HG02981 (cell line): ENCODE results near the gene IL24.
A peak's percentile ranks its signal among the peaks of the same experiment; 100 is the strongest.

Experiments
- ATAC-seq: cut with Tn5 transposase; IDR thresholded peaks from one replicate; pipeline ENCODE4 v1.9.1; 2021; ENCODE audit warnings: mild to moderate bottlenecking, moderate library complexity; ENCODE audit not compliant: unreplicated experiment

The IL24 gene

GRCh38 chr1:206949641-206950040 lies 52.4 kb downstream of the IL24 start:
- ATAC-seq = no peak

- peak; percentile 36 for ATAC-seq
These were observed 54.3 kb downstream of the IL24 start for GRCh38 chr1:206951318-206952100.

GRCh38 chr1:206952171-206952570 lies 54.9 kb downstream of the IL24 start:
- ATAC-seq = no peak

DNA sequence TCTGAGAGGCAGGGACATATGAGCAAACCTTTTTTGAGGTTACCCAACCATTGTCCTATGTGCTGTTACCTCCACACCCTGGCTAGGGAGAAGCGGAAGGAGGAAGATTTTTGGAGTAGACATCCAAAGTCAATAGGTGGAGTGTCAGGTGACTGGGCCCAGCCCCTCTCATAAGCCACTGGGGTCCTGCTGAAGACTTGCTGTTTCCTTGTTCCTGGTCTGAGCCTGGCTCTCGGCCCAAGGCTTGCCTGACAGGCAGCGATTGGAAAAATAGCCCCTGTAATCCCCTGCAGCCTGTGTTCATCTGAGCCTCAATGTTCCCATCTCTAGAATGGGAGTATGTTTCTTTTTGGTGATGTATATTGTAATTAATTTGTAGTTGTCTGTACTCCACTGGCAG lies 55.9 kb downstream of the IL24 start:
- no peak for ATAC-seq

DNA sequence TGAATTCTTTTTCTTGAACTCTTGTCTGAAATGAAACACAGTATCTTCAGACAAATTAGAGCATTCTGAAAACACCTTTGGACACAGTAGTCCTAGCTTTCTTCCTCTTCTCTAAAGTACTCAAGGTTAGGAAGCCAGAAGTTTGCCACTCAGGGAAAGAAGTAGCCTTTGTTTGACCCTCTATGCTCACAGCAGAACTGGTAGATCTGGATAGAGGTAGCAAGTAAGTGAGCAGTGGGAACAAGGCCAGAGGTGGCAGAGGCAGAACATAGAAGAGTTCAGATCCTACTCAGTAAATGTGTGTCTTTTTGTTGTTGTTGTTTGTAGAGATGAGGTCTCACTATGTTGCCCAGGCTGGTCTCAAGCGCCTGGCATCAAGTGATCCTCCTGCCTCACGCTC lies 56.4 kb downstream of the IL24 start:
- ATAC-seq = no peak
